Thyroid gland (tissue), 4 donors: Measurements from ENCODE around the gene UBALD2. TPM values are rescaled to one million over a fixed set of nuclear protein-coding genes. Genes with fewer than 3 reads are reported as not detected.
A peak's percentile ranks its signal among the peaks of the same experiment; 100 is the strongest.

Source experiments
- DNase-seq, 2 donors: peaks; one replicate each; pipeline ENCODE4 v3.0.0-alpha.2; 2019
- H3K27ac ChIP-seq, 3 donors: fragments of 200-600 bp; sonication (generic); 1 replicate in 2 of 3; 2 replicates in 1 of 3; pipeline ENCODE4 v1.5.1; 2016 to 2019; ENCODE audit warnings: mild to moderate bottlenecking in 1 of 3, moderate library complexity in 1 of 3
- H3K27me3 ChIP-seq: fragments of 200-600 bp; sonication (generic); one replicate; pipeline ENCODE4 v1.5.1; 2019
- H3K36me3 ChIP-seq, 2 donors: fragments of 200-600 bp; sonication (generic); one replicate each; pipeline ENCODE4 v1.5.1; 2016 to 2019
- H3K4me1 ChIP-seq, 2 donors: fragments of 200-600 bp; sonication (generic); one replicate each; pipeline ENCODE4 v1.5.1; 2017 to 2019
- H3K4me3 ChIP-seq, 3 donors: fragments of 200-600 bp; sonication (generic); replicated peaks in 1 of 3; 1 replicate in 2 of 3; 2 replicates in 1 of 3; pipeline ENCODE4 v1.5.1; 2016; ENCODE audit warnings: mild to moderate bottlenecking in 1 of 3
- H3K9me3 ChIP-seq: fragments of 200-600 bp; sonication (generic); one replicate; pipeline ENCODE4 v1.5.1; 2017
- CTCF ChIP-seq, 6 experiments: fragments of 200-600 bp in 3 of 6; fragments of 450-650 bp in 3 of 6; sonication (generic) in 3 of 6; IDR thresholded peaks; one replicate each; pipeline ENCODE4 v1.5.1; 2016 to 2019; ENCODE audit warnings: antibody characterized with exemption in 6 of 6, mild to moderate bottlenecking in 2 of 6, inconsistent platforms in 1 of 6, moderate library complexity in 1 of 6
- POLR2A ChIP-seq, 2 donors: fragments of 450-650 bp; IDR thresholded peaks; one replicate each; pipeline ENCODE4 v1.6.1; 2017; ENCODE audit warnings: antibody characterized with exemption in 2 of 2, mild to moderate bottlenecking in 2 of 2, moderate library complexity in 1 of 2
- WGBS, 2 donors: methylation state at CpG; one replicate each; pipeline ENCODE4 v1.1.5; 2017; 5-methylcytosine and 5-hydroxymethylcytosine counted together
- intact Hi-C: fragments of 100-400 bp; cut with DNase I; formaldehyde crosslinking; loops from one replicate; pipeline ENCODE4 v1.15.1; 2023
- small RNA-seq: library from RNA; depleted of rRNA; stranded (forward); fragments of <200 nt; gene quantifications from one replicate; pipeline ENCODE3, GENCODE V24; 2016
- total RNA-seq, 4 donors: library from RNA; depleted of rRNA; stranded (reverse); fragments of >200 nt; gene quantifications; one replicate each; pipeline ENCODE4 v1.2.3, GENCODE V29; 2016

The UBALD2 gene
- total RNA-seq, 4 donors from 2014 or later, result 9.8 to 54.2 (median 22.9) TPM

DNA sequence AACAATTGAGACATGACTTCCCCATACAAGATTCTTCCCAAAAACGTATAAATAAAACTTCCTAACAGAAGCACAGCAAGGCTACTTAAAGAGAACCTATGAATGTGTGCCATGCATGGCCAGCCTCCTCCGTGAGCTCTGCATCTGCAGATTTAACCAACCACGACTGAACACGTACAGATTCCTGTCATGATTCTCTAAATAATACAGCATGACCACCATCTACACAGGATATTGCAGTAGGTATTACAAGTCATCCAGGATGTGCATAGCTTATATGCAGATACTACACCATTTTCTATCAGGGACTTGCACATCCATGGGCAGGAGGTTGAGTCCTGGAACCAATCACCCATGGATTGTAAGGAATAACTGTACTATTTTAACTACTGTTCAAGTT, 44.3 kb downstream of the UBALD2 start:
- intact Hi-C loops, result loop anchor here (5.0 kb wide), 1 partner anchor 148 kb away; no protein-coding TSS in a partner anchor
- no peak overlapping the region for H3K27ac ChIP-seq

DNA sequence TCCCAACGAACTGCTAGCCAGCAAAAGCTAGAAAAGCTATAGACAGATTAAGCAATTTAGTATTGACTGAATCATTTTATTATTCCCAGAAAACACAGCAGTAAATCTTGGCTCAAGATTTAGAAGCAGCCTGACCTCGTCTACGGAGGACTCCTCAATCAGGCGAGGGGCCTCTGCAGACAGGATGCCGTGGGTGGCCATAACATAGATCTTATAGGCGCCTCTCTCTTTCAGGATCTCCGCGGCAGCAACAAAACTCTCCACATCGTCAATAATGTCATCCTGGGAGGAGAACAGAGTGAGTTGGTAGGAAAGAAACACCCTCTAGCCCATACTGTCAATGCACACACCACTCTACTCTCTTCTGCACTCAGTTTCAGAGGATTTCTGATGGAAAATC, 47.6 kb downstream of the UBALD2 start:
- peaks cover 27 to 41% of the 10 kb centered on the region in 2 donors for H3K36me3 ChIP-seq
- H3K27ac ChIP-seq, result no peak overlapping the region
- intact Hi-C loops, result no loop called here
- TF ChIP-seq CTCF (IDR thresholded peaks at IDR 0.05) (no peak), POLR2A (IDR thresholded peaks at IDR 0.05) (no peak)
- no peaks in the 10 kb centered on the region for H3K9me3 ChIP-seq
- no peak for DNase-seq
- no peak overlapping the region for H3K4me3 ChIP-seq
- H3K27me3 ChIP-seq, result no peaks in the 10 kb centered on the region
- WGBS, 2 donors, result 89 to 91% methylated on average over 9 of the region's 9 CpGs
- H3K4me1 ChIP-seq, result peaks cover 10 to 13% of the 10 kb centered on the region in 2 donors

More for the DNA sequence above, 44.3 kb downstream of the UBALD2 start:
- 79 to 85% methylated on average over 4 of the region's 4 CpGs for WGBS, 2 donors
- H3K9me3 ChIP-seq, result no peaks in the 10 kb centered on the region
- peaks cover 36 to 47% of the 10 kb centered on the region in 2 donors for H3K36me3 ChIP-seq
- no peak overlapping the region for H3K4me3 ChIP-seq
- no peak for DNase-seq
- no peaks in the 10 kb centered on the region for H3K4me1 ChIP-seq
- TF ChIP-seq CTCF (IDR thresholded peaks at IDR 0.05) (no peak), POLR2A (IDR thresholded peaks at IDR 0.05) (no peak)
- no peaks in the 10 kb centered on the region for H3K27me3 ChIP-seq

DNA sequence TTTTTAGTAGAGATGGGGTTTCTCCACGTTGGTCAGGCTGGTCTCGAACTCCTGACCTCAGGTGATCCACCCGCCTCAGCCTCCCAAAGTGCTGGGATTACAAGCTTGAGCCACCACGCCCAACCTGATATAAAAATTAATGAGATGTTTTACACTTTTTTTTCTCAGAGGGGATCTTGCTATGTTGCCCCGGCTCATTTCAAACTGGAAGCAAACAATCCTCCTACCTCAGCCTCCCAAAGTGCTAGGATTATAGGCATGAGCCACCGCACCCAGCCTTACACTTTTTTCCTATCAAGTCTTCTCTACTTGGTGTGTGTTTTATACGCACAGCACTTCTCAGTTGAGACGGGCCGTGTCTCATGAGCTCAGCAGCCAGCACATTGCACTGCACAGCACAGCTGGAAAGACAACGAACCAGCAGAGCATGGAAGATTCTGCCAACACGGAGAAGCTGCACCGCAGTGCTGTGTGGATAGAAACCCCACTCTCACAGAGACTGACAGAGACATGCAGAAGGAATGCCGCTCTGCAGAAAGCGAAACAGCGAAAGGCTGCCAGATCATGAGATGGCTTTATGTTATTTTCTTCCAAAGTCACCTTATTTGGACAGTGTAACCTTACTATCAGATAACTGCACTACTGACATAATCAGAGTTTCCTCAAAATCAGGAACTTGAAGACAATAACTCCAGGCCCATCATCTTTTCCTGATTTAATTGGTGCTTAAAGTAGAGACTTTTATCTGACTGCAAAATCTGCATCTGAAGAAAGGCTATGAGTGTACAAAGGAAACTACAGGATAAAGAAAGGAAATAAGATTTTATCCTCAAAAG, 49.5 kb downstream of the UBALD2 start:
- Histone ChIP-seq H3K9me3 (no peaks in the 10 kb centered on the region), H3K27me3 (no peaks in the 10 kb centered on the region), H3K36me3 (peaks cover 27 to 42% of the 10 kb centered on the region in 2 donors), H3K4me1 (peaks cover 12 to 13% of the 10 kb centered on the region in 2 donors), H3K4me3 (no peak overlapping the region), H3K27ac (peak overlapping the region in 2 of 3 donors; percentile 37 to 48)
- TF ChIP-seq CTCF (IDR thresholded peaks at IDR 0.05), result no peak
- TF ChIP-seq POLR2A (IDR thresholded peaks at IDR 0.05), result no peak
- 68 to 74% methylated on average over 15 of the region's 15 CpGs for WGBS, 2 donors
- intact Hi-C loops, result no loop called here
- DNase-seq, result peak in 1 of 2 donors; percentile 38

- Histone ChIP-seq H3K4me1 (peaks cover 21 to 30% of the 10 kb centered on the region in 2 donors), H3K27ac (peak overlapping the region in 1 of 3 donors; percentile 37), H3K27me3 (no peaks in the 10 kb centered on the region), H3K36me3 (peaks cover 4 to 32% of the 10 kb centered on the region in 2 donors), H3K9me3 (no peaks in the 10 kb centered on the region), H3K4me3 (no peak overlapping the region)
- intact Hi-C loops, result no loop called here
- no peak for TF ChIP-seq CTCF (IDR thresholded peaks at IDR 0.05)
- TF ChIP-seq POLR2A (IDR thresholded peaks at IDR 0.05), result no peak
- DNase-seq, result no peak
- 93 to 94% methylated on average over 2 of the region's 2 CpGs for WGBS, 2 donors
Observed at GRCh38 chr17:76317535-76317934, 52.4 kb downstream of the UBALD2 start.

DNA sequence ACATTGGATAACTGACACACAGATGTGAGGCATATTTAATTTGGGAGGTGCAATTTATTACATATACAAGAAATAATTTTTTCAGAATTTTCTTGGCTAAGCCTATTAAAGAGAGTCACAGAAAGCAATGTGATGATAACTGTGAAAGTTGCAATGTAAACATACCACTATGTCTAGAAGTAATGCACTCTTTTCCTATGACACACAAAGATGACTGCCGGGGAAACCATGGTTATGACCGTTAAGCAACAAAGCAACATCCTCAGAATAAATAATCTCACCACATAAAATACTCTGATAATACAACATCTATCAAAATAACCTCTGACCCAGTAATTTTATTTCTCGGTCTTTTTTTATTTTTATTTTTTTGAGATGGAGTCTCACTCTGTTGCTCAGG, 53.4 kb downstream of the UBALD2 start:
- peaks cover 0 to 32% of the 10 kb centered on the region in 2 donors for H3K36me3 ChIP-seq
- TF ChIP-seq POLR2A (IDR thresholded peaks at IDR 0.05), result no peak
- no peaks in the 10 kb centered on the region for H3K27me3 ChIP-seq
- WGBS, 2 donors, result 96% methylated on average over 3 of the region's 3 CpGs
- intact Hi-C loops, result no loop called here
- no peak overlapping the region for H3K27ac ChIP-seq
- peaks cover 21 to 30% of the 10 kb centered on the region in 2 donors for H3K4me1 ChIP-seq
- no peaks in the 10 kb centered on the region for H3K9me3 ChIP-seq
- no peak for DNase-seq
- H3K4me3 ChIP-seq, result no peak overlapping the region

Small RNAs within 50 kb of the gene (small RNA-seq; reads per million reads assigned to genes)
- not detected for gene RF00019

Other genes starting within 250 kb of the UBALD2 start
- 10 to 100 TPM; 14.8 to 33.4 (median 23.3) TPM for gene EVPL, start 238.0 kb upstream of the UBALD2 start, total RNA-seq
- 10 to 100 TPM; 48.2 to 67.0 (median 54.5) TPM for gene SRP68, start 192.8 kb upstream of the UBALD2 start, total RNA-seq
- gene GALR2, start 190.6 kb upstream of the UBALD2 start, total RNA-seq, result not detected
- gene ZACN, start 186.2 kb upstream of the UBALD2 start, total RNA-seq, result 1 to 10 TPM in 1 of 4 donors, not detected in 3; 2.2 TPM
- 100 to 1,000 TPM in 3 of 4 donors, 10 to 100 TPM in 1; 97.8 to 131 (median 115) TPM for gene EXOC7, start 161.6 kb upstream of the UBALD2 start, total RNA-seq
- 1 to 10 TPM; 1.1 to 6.5 (median 5.7) TPM for gene FOXJ1, start 124.1 kb upstream of the UBALD2 start, total RNA-seq
- 1 to 10 TPM; 1.7 to 6.6 (median 4.7) TPM for gene RNF157, start 24.9 kb upstream of the UBALD2 start, total RNA-seq
- gene QRICH2, start 42.9 kb downstream of the UBALD2 start, total RNA-seq, result 10 to 100 TPM in 2 of 4 donors, 1 to 10 TPM in 2; 6.6 to 14.3 (median 9.9) TPM
- gene PRPSAP1, start 88.6 kb downstream of the UBALD2 start, total RNA-seq, result 100 to 1,000 TPM; 133 to 198 (median 167) TPM
- 10 to 100 TPM in 3 of 4 donors, 1 to 10 TPM in 1; 8.5 to 24.5 (median 13.8) TPM for gene SPHK1, start 119.3 kb downstream of the UBALD2 start, total RNA-seq
- 10 to 100 TPM; 26.3 to 47.9 (median 37.3) TPM for gene UBE2O, start 187.8 kb downstream of the UBALD2 start, total RNA-seq
- under 1 TPM in 1 of 4 donors, not detected in 3; 0.81 TPM for gene AANAT, start 202.3 kb downstream of the UBALD2 start, total RNA-seq
- gene RHBDF2, start 236.1 kb downstream of the UBALD2 start, total RNA-seq, result 10 to 100 TPM; 16.4 to 31.1 (median 22.1) TPM